NCI-H774 (cell line): ENCODE data around the gene CDH20.
"Not testable (repeated sequence)": the region's sequence is repeated elsewhere in the genome, so short reads cannot be mapped to it uniquely, and the experiment has no call there.

Experiments
- DNase-seq: peaks from one replicate; lab custom pipeline; 2025; lab: John Stamatoyannopoulos, UW

Gene CDH20

DNA sequence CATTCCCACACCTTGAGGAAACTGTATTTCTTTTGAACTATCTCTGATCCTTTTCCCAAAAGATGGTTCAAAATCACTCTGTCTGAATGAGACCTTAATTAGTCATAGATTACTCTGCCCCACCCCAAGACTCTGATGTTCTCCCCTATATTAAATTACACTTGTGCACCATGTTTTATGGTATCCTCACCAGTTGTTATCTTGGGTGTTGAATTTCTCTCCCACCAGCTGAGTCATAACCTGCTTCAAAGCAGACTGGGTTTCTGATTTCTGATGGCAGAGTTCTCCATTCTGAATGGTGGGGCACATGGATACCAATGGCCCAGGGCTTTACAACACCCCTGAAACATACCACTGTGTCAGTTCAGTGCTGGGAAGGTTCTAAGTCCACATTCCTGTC lies 15.0 kb downstream of the CDH20 start:
- no peak for DNase-seq

DNA sequence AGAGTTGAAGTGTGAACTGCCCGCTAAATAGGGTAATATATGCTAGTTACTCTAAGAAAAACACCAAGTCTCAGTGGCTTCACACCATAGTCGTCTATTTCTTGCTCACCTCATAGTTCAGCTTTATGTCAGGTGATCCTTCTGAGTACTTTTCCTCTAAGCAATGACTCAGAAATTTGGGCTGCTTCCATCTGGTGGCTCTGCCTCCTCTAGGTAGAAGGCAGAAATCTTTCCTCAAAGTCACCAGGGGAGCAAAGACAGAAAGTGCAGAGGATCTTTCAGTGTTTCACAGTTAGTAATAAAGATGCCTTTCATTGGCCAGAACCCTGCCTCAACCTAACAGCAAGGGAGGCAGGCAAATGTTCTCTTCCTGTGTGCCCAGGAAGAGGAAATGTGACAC lies 17.3 kb downstream of the CDH20 start:
- DNase-seq = no peak

- DNase-seq = no peak
These were observed 18.8 kb downstream of the CDH20 start for GRCh38 chr18:61352059-61352458.

DNA sequence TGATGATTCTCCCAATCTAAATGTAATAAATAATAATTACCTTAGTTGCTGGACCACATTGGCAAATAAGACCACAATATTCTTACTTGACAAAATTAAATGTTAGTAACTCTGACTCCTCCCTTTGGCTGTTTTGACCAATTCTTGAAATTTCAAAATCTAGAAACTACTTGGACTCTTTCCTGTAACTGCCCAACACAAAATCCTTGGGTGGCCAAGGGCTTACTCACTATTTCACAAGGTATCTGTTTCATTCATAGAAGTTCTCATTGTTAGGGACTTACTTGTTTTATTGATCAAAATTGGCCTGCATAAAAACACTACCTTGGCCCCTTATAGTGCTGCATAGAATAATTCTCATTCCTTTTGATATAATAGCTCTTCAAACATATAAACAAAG lies 19.4 kb downstream of the CDH20 start:
- DNase-seq = no peak

GRCh38 chr18:61360404-61361383 lies 27.5 kb downstream of the CDH20 start:
- DNase-seq = no peak

- no peak for DNase-seq
These were observed 29.3 kb downstream of the CDH20 start for GRCh38 chr18:61362511-61362910.

DNA sequence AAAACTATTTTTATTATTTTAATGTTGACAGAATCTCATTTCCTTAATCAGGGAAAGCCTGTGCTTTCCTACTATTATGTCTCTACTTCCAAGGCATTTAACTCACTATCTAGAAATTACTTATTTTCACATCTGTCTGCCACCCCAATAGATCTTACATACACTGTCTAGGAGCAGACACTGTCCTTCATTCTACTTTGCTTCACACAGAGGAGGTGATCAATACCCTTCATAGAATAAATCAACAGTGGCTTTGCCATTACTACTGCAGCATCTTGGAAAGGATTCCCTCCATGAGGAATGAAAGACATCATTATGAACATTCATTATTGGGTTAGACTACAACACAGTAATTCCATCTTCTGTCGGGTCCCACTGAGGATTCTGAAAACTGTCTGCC lies 31.7 kb downstream of the CDH20 start:
- no peak for DNase-seq

- DNase-seq = no peak
These were observed 34.8 kb downstream of the CDH20 start for GRCh38 chr18:61368001-61368400.

- DNase-seq = not testable (repeated sequence)
These were observed 36.4 kb downstream of the CDH20 start for GRCh38 chr18:61369671-61370070.

DNA sequence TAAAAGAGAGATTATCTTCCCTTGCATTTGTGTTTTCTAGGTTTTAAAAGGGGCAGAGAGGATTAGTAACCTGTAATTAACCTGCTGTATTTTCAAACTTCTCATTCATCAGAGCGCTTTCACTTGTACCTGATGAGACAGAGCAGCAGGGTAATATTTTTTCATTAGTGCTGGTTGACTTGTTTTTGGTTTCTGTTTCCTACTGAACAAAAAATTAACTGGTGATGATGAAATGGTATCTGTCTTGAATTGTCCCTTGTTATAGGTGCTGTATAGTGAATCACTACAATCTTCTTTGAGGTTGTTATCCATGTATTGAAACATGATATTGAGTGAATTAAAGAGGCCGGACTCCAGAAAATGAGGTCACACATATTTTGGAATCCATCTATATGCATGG lies 37.9 kb downstream of the CDH20 start:
- DNase-seq = no peak

DNA sequence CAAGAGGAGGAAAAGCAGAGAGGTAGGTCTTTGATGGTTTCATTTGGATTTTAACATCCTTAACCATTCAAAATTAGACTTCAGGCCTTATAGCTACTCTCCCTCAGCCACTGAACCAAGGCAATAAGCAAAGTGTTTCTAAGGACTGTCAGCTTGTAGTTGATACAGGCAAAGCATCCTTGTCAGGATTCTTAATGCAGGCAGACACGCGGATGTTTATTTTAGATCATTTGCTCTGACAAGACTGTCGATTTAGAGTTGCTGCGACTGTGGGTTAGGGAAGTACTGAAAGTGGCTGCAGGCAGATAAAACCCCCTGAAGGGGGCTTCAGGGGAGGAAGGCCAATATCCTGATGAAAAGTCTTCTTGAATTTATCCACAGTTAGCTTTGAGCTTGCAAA lies 46.6 kb downstream of the CDH20 start:
- no peak for DNase-seq

- DNase-seq = no peak
These were observed 54.8 kb downstream of the CDH20 start for GRCh38 chr18:61388010-61388409.

GRCh38 chr18:61394983-61395382 lies 61.8 kb downstream of the CDH20 start:
- no peak for DNase-seq

DNA sequence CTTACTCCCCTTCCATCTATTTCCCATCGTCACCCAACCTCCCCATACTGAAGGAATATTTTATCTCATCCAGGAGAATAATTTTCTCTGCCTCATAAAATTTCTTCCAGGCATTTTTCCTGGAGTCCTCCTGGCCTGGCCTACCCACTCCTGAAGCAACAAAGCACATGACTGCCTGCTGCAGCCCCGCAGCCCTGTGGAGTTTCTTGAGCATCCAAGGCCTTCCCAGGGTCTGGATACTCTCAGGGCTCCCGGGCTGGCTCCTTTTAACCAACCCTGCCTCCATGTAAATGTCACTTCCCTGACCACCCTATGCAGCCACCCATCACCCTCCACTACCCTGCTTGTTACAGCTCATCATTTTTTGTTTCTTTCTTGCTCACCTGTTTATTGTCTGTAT lies 64.0 kb downstream of the CDH20 start:
- no peak for DNase-seq

- no peak for DNase-seq
These were observed 65.9 kb downstream of the CDH20 start for GRCh38 chr18:61398961-61399705.

DNA sequence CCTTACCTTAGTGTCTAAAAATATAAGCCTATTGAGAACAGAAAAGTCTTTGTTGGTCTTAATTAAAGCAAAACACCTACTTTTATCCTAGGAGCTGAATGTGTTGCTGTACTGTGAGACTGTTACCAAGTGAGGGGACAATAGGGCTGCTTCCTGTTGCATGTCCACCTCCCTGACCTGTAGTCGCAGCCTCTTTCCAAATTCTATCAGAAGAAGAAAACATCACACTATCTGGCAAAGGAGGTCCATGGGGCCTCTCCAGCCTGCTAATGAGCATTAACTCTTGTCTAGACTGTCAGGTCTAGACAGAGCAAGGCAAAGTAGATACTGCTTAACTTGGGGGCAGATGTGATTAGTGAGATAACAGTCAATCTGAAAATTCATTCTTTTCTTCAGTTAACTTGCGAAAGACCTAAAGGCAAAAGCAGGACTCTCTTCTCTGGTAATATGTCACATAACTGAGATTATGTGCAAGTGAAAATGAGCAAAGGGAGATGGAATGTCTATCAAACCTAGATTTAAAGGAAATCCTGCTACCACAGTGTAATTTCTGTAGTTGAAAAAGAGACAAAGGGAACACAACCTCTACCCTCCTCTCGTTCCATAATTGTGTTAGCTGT lies 66.9 kb downstream of the CDH20 start:
- no peak for DNase-seq

GRCh38 chr18:61400716-61401115 lies 67.5 kb downstream of the CDH20 start:
- no peak for DNase-seq

DNA sequence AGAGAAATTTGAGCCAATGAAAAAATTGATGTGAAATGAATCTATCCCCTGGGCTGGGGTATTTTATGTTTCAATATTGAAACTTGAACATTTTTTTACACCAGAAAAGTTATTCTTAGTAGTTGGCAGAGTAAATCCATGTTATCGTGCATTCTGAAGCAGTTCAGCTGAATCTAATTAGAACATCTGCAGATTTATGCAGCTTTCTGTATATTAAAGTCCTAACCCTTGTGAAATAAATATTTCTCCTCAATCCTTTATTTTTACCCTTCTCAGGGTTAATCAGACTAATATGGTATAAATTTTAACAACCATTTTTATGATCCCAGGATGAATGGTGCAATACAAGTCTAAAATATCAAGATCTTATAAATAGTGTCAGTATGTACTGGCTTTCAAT lies 69.5 kb downstream of the CDH20 start:
- DNase-seq = no peak

- no peak for DNase-seq
These were observed 80.2 kb downstream of the CDH20 start for GRCh38 chr18:61413396-61413795.

DNA sequence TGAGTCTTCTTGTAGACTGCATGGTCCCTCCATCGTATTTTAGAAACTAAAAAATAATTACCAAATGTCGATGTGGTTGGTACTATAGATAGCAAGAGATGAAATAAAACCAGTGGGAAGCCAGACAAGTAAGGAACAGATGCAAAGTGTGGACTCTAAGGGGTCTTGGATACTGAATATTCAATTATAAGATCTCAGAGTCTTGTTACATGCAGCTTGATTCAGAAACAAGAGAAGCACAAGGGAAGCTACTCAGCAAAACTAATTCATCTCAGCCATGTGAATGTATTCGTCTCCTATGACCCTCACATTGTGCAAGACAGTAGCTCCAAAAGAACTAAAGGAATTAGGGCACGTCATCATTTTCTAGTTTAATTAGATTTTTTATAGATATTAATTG lies 80.9 kb downstream of the CDH20 start:
- DNase-seq = no peak

DNA sequence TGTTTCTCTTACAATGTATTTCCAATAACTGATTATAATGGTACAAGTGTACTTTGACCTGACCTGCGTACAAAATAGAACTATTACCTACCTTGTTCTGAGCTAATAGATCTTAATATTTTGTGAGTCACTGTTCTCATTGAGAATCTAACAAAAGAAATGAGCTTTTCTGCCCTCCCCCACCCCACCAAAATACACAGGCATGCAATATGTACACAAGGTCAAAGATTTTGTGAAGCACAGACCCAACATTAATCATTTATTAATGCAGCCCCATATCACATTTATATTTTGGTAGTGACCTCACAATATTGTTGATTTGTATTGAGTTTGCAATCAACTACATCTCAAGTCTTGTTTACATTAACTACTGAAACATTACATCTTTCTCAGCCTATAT lies 86.5 kb downstream of the CDH20 start:
- no peak for DNase-seq

- no peak for DNase-seq
These were observed 87.1 kb downstream of the CDH20 start for GRCh38 chr18:61420218-61420885.
